Fibroblast of lung (primary cell): ENCODE results near the gene PER2. TPM values are rescaled to one million over a fixed set of nuclear protein-coding genes. Genes with fewer than 3 reads are reported as not detected.

Experiments
- DNase-seq, 2 donors: peaks; one replicate each; pipeline versions ENCODE4 v3.0.0 to v3.0.0-alpha.2; 2010; ENCODE audit warnings: low read depth in 2 of 2
- H2AFZ ChIP-seq: 2 replicates; pipeline ENCODE4 v1.5.1; 2012; ENCODE audit warnings: low read length, control low read depth, inconsistent platforms
- H3K27ac ChIP-seq: 2 replicates; pipeline ENCODE4 v1.5.1; 2011; ENCODE audit warnings: low read length, control low read depth; ENCODE audit not compliant: insufficient read depth
- H3K27me3 ChIP-seq: 2 replicates; pipeline ENCODE4 v1.5.1; 2011; ENCODE audit warnings: mild to moderate bottlenecking, low read length; ENCODE audit not compliant: control insufficient read depth, insufficient read depth
- H3K36me3 ChIP-seq: 2 replicates; pipeline ENCODE4 v1.5.1; 2011; ENCODE audit warnings: low read length; ENCODE audit not compliant: control insufficient read depth, insufficient read depth
- H3K4me1 ChIP-seq: 2 replicates; pipeline ENCODE4 v1.5.1; 2011; ENCODE audit warnings: low read length; ENCODE audit not compliant: control insufficient read depth, insufficient read depth; ENCODE audit errors: extremely low read depth
- H3K4me2 ChIP-seq: 2 replicates; pipeline ENCODE4 v1.5.1; 2011; ENCODE audit warnings: low read length, control low read depth; ENCODE audit not compliant: insufficient read depth; ENCODE audit errors: extremely low read depth
- H3K4me3 ChIP-seq, 4 experiments: fragments of 200-600 bp in 1 of 4; sonication (generic) in 1 of 4; replicated peaks in 1 of 4; 2 replicates each; pipeline ENCODE4 v1.5.1; 2011 to 2016; ENCODE audit warnings: low read length in 4 of 4, low read depth in 3 of 4, mild to moderate bottlenecking in 3 of 4, control low read depth in 2 of 4, inconsistent platforms in 1 of 4, mixed read lengths in 1 of 4; ENCODE audit not compliant: insufficient read depth in 1 of 4; ENCODE audit errors: control extremely low read depth in 1 of 4
- H3K79me2 ChIP-seq: 2 replicates; pipeline ENCODE4 v1.5.1; 2012; ENCODE audit warnings: mild to moderate bottlenecking, low read length, inconsistent platforms; ENCODE audit not compliant: control insufficient read depth, insufficient read depth
- H3K9ac ChIP-seq: 2 replicates; pipeline ENCODE4 v1.5.1; 2011; ENCODE audit warnings: mild to moderate bottlenecking, low read length, control low read depth; ENCODE audit not compliant: insufficient read depth
- H3K9me3 ChIP-seq: 2 replicates; pipeline ENCODE4 v1.5.1; 2012; ENCODE audit warnings: low read depth, low read length; ENCODE audit not compliant: control insufficient read depth, insufficient read depth
- H4K20me1 ChIP-seq: 2 replicates; pipeline ENCODE4 v1.5.1; 2011; ENCODE audit warnings: low read length; ENCODE audit not compliant: control insufficient read depth, insufficient read depth; ENCODE audit errors: extremely low read depth
- CTCF ChIP-seq, 2 donors: IDR thresholded peaks in 1 of 2; conservative IDR thresholded peaks in 1 of 2; 1 replicate in 1 of 2; 2 replicates in 1 of 2; pipeline ENCODE4 v1.5.1; 2011 to 2012; ENCODE audit warnings: low read length in 2 of 2, control low read depth in 1 of 2, inconsistent platforms in 1 of 2, low read depth in 1 of 2, mild to moderate bottlenecking in 1 of 2
- EZH2 ChIP-seq: IDR thresholded peaks from 2 replicates; pipeline ENCODE4 v1.5.1; 2012; ENCODE audit warnings: low read length, control low read depth, mild to moderate bottlenecking; ENCODE audit errors: missing control alignments
- polyA plus RNA-seq, 2 donors: library from polyadenylated mRNA; depleted of rRNA in 1 of 2; stranded (reverse) in 1 of 2; unstranded in 1 of 2; fragments of >200 nt; gene quantifications; 2 replicates each; pipeline ENCODE4 v1.2.1, GENCODE V29; 2011 to 2012; ENCODE audit warnings: missing spikeins in 1 of 2
- total RNA-seq: library from RNA; depleted of rRNA; stranded (reverse); fragments of >200 nt; gene quantifications from 2 replicates; pipeline ENCODE4 v1.2.1, GENCODE V29; 2014

Gene PER2
- total and polyA plus RNA-seq, 2 donors (not counting 1 experiment from before 2014, with no cell fraction given): 1.9 to 4.6 TPM

GRCh38 chr2:238331916-238332315, 43.5 kb upstream of the PER2 start:
- Histone ChIP-seq H3K4me3 (no peak overlapping the region), H3K4me1 (no peaks in the 10 kb centered on the region), H3K27ac (no peak overlapping the region), H3K4me2 (no peak overlapping the region), H4K20me1 (no peaks in the 10 kb centered on the region), H3K79me2 (no peaks in the 10 kb centered on the region), H3K9me3 (no peaks in the 10 kb centered on the region), H3K9ac (no peak overlapping the region), H2AFZ (no peak overlapping the region), H3K27me3 (no peaks in the 10 kb centered on the region), H3K36me3 (peaks cover 4% of the 10 kb centered on the region)
- TF ChIP-seq EZH2 (no peak), CTCF (conservative IDR thresholded peaks at IDR 0.05 in 1 of 2, IDR thresholded peaks at IDR 0.05 in 1 of 2; ENCODE audit: low read depth in 1 of 2, low read length in 2 of 2) (no peak)
- no peak for DNase-seq

- Histone ChIP-seq H2AFZ (no peak overlapping the region), H3K9ac (no peak overlapping the region), H4K20me1 (no peaks in the 10 kb centered on the region), H3K4me1 (no peaks in the 10 kb centered on the region), H3K27me3 (no peaks in the 10 kb centered on the region), H3K27ac (no peak overlapping the region), H3K79me2 (no peaks in the 10 kb centered on the region), H3K4me3 (no peak overlapping the region), H3K9me3 (no peaks in the 10 kb centered on the region), H3K4me2 (no peak overlapping the region), H3K36me3 (peaks cover 5% of the 10 kb centered on the region)
- TF ChIP-seq CTCF (conservative IDR thresholded peaks at IDR 0.05 in 1 of 2, IDR thresholded peaks at IDR 0.05 in 1 of 2; ENCODE audit: low read depth in 1 of 2, low read length in 2 of 2): no peak
- no peak for TF ChIP-seq EZH2
- no peak for DNase-seq
Measured at GRCh38 chr2:238330391-238330790, 42.0 kb upstream of the PER2 start.

- Histone ChIP-seq H3K4me3 (no peak overlapping the region), H2AFZ (no peak overlapping the region), H3K9me3 (no peaks in the 10 kb centered on the region), H3K27ac (no peak overlapping the region), H3K4me1 (no peaks in the 10 kb centered on the region), H4K20me1 (no peaks in the 10 kb centered on the region), H3K79me2 (no peaks in the 10 kb centered on the region), H3K4me2 (no peak overlapping the region), H3K9ac (no peak overlapping the region), H3K27me3 (no peaks in the 10 kb centered on the region), H3K36me3 (peaks cover 5% of the 10 kb centered on the region)
- TF ChIP-seq EZH2: no peak
- no peak for TF ChIP-seq CTCF (conservative IDR thresholded peaks at IDR 0.05 in 1 of 2, IDR thresholded peaks at IDR 0.05 in 1 of 2; ENCODE audit: low read depth in 1 of 2, low read length in 2 of 2)
- DNase-seq: no peak
Measured at GRCh38 chr2:238327751-238328150, 39.3 kb upstream of the PER2 start.
